H1 (cell line): ENCODE data around the gene NPAS4. TPM values are rescaled to one million over a fixed set of nuclear protein-coding genes. Genes with fewer than 3 reads are reported as not detected.

ENCODE experiments used
- CTCF ChIA-PET: fragments of 300-600 bp; sonication (Branson Sonifier 250); formaldehyde crosslinking; loops from one replicate; lab custom pipeline; 2021; ENCODE audit not compliant: partially characterized antibody; lab: Charles Lee
- POLR2A ChIA-PET: fragments of 300-600 bp; sonication (Branson Sonifier 250); formaldehyde crosslinking; loops from one replicate; lab custom pipeline; 2021; ENCODE audit warnings: inconsistent platforms; ENCODE audit not compliant: partially characterized antibody; lab: Charles Lee
- DNase-seq, 2 experiments: peaks; one replicate each; pipeline versions ENCODE4 v3.0.0 to v3.0.0-alpha.2; 2010 to 2022; ENCODE audit warnings: low spot score in 2 of 2, low read depth in 1 of 2, mixed read lengths in 1 of 2
- FAIRE-seq: peaks from 2 replicates; lab custom pipeline; 2011; peaks lifted over from hg19 to GRCh38; lab: Jason Lieb, UNC
- H2AFZ ChIP-seq: 2 replicates; pipeline ENCODE4 v1.8.1; 2012; ENCODE audit warnings: low read length, inconsistent platforms
- H2AK5ac ChIP-seq: 2 replicates; pipeline ENCODE4 v1.6.1; 2013; ENCODE audit warnings: low read depth, low read length
- H2BK120ac ChIP-seq: replicated peaks from 2 replicates; pipeline ENCODE3; 2013; ENCODE audit warnings: low read depth, low read length, inconsistent platforms
- H2BK12ac ChIP-seq: 2 replicates; pipeline ENCODE4 v1.6.1; 2013; ENCODE audit warnings: low read depth, low read length
- H2BK15ac ChIP-seq: 2 replicates; pipeline ENCODE4 v1.6.1; 2013; ENCODE audit warnings: low read length
- H2BK20ac ChIP-seq: 2 replicates; pipeline ENCODE4 v1.6.1; 2013; ENCODE audit warnings: low read length
- H2BK5ac ChIP-seq: 2 replicates; pipeline ENCODE4 v1.6.1; 2013; ENCODE audit warnings: low read depth, low read length
- H3K14ac ChIP-seq: 2 replicates; pipeline ENCODE4 v1.6.1; 2013; ENCODE audit warnings: inconsistent platforms; ENCODE audit not compliant: insufficient read length
- H3K18ac ChIP-seq: 2 replicates; pipeline ENCODE4 v1.6.1; 2013; ENCODE audit warnings: low read length; ENCODE audit errors: extremely low read depth
- H3K23ac ChIP-seq: 2 replicates; pipeline ENCODE4 v1.6.1; 2013; ENCODE audit warnings: inconsistent platforms; ENCODE audit not compliant: insufficient read length
- H3K23me2 ChIP-seq: 2 replicates; pipeline ENCODE4 v1.6.1; 2013; ENCODE audit warnings: low read depth, low read length
- H3K27ac ChIP-seq: 2 replicates; pipeline ENCODE4 v1.6.1; 2011; ENCODE audit warnings: low read depth, low read length, inconsistent platforms
- H3K27me3 ChIP-seq, 4 experiments: replicated peaks in 1 of 4; 1 replicate in 1 of 4; 2 replicates in 3 of 4; pipeline versions ENCODE4 v1.6.1 to v1.8.1; 2011 to 2013; ENCODE audit warnings: low read length in 3 of 4, mild to moderate bottlenecking in 3 of 4, inconsistent platforms in 2 of 4, mixed read lengths in 2 of 4, moderate library complexity in 1 of 4; ENCODE audit not compliant: control insufficient read depth in 3 of 4, insufficient read depth in 3 of 4; ENCODE audit errors: extremely low read depth in 1 of 4
- H3K36me3 ChIP-seq, 4 experiments: 2 replicates each; pipeline versions ENCODE4 v1.6.1 to v1.8.1; 2011 to 2013; ENCODE audit warnings: mild to moderate bottlenecking in 4 of 4, low read length in 3 of 4, moderate library complexity in 2 of 4, control low read depth in 1 of 4, inconsistent platforms in 1 of 4; ENCODE audit not compliant: insufficient read depth in 4 of 4, control insufficient read depth in 2 of 4
- H3K4ac ChIP-seq: replicated peaks from 2 replicates; pipeline ENCODE3; 2013; ENCODE audit warnings: low read length, low read depth, mixed read lengths, inconsistent platforms; ENCODE audit not compliant: insufficient read length
- H3K4me1 ChIP-seq, 4 experiments: replicated peaks in 1 of 4; 1 replicate in 1 of 4; 2 replicates in 3 of 4; pipeline versions ENCODE4 v1.6.1 to v1.8.1; 2011 to 2013; ENCODE audit warnings: low read length in 3 of 4, inconsistent platforms in 2 of 4, mixed read lengths in 1 of 4; ENCODE audit not compliant: insufficient read depth in 4 of 4, control insufficient read depth in 3 of 4
- H3K4me2 ChIP-seq, 2 experiments: 2 replicates each; pipeline versions ENCODE4 v1.6.1 to v1.8.1; 2011 to 2013; ENCODE audit warnings: low read depth in 2 of 2, low read length in 2 of 2, control low read depth in 1 of 2, inconsistent platforms in 1 of 2, mild to moderate bottlenecking in 1 of 2; ENCODE audit not compliant: insufficient read depth in 1 of 2
- H3K4me3 ChIP-seq, 4 experiments: fragments of 200-600, 300-600 bp in 1 of 4; sonication (generic), shearing (Covaris generic), sonication (Bioruptor Twin) in 1 of 4; 2 replicates each; pipeline versions ENCODE4 v1.5.1 to v1.8.1; 2011 to 2016; ENCODE audit warnings: low read length in 4 of 4, low read depth in 3 of 4, control low read depth in 2 of 4, inconsistent platforms in 2 of 4, mild to moderate bottlenecking in 2 of 4, mixed read lengths in 1 of 4, moderate library complexity in 1 of 4; ENCODE audit not compliant: insufficient read depth in 2 of 4; ENCODE audit errors: extremely low read depth in 1 of 4
- H3K56ac ChIP-seq: replicated peaks from 2 replicates; pipeline ENCODE3; 2013; ENCODE audit warnings: low read depth, mild to moderate bottlenecking, mixed read lengths, low read length, inconsistent platforms; ENCODE audit not compliant: insufficient read length
- H3K79me1 ChIP-seq: 2 replicates; pipeline ENCODE4 v1.6.1; 2013; ENCODE audit warnings: low read depth, low read length, control low read depth
- H3K79me2 ChIP-seq, 2 experiments: 2 replicates each; pipeline versions ENCODE4 v1.6.1 to v1.8.1; 2012 to 2013; ENCODE audit warnings: low read length in 2 of 2, mild to moderate bottlenecking in 2 of 2, inconsistent platforms in 1 of 2; ENCODE audit not compliant: insufficient read depth in 2 of 2, control insufficient read depth in 1 of 2
- H3K9ac ChIP-seq, 4 experiments: replicated peaks in 1 of 4; 1 replicate in 1 of 4; 2 replicates in 3 of 4; pipeline versions ENCODE4 v1.6.1 to v1.8.1; 2011 to 2013; ENCODE audit warnings: low read depth in 3 of 4, low read length in 3 of 4, control low read depth in 2 of 4, mild to moderate bottlenecking in 2 of 4, moderate library complexity in 2 of 4, inconsistent platforms in 1 of 4; ENCODE audit errors: extremely low read depth in 1 of 4
- H3K9me3 ChIP-seq, 2 experiments: 2 replicates each; pipeline versions ENCODE4 v1.6.1 to v1.8.1; 2012 to 2013; ENCODE audit warnings: mild to moderate bottlenecking in 2 of 2, moderate library complexity in 2 of 2, control low read depth in 1 of 2, inconsistent platforms in 1 of 2, low read depth in 1 of 2, low read length in 1 of 2, mixed read lengths in 1 of 2; ENCODE audit not compliant: insufficient read depth in 2 of 2
- H4K20me1 ChIP-seq, 2 experiments: replicated peaks in 1 of 2; 2 replicates each; pipeline versions ENCODE3 to v1.8.1; 2011 to 2013; ENCODE audit warnings: inconsistent platforms in 2 of 2, low read length in 2 of 2, mild to moderate bottlenecking in 1 of 2; ENCODE audit not compliant: insufficient read depth in 2 of 2, control insufficient read depth in 1 of 2
- H4K5ac ChIP-seq: 2 replicates; pipeline ENCODE4 v1.6.1; 2013; ENCODE audit warnings: low read length, low read depth, mixed read lengths, inconsistent platforms; ENCODE audit not compliant: insufficient read length
- H4K8ac ChIP-seq: 2 replicates; pipeline ENCODE4 v1.8.0; 2013; ENCODE audit warnings: mild to moderate bottlenecking, moderate library complexity, low read length, inconsistent platforms; ENCODE audit not compliant: insufficient read depth; ENCODE audit errors: extremely low read depth
- H4K91ac ChIP-seq: replicated peaks from 2 replicates; pipeline ENCODE3; 2013; ENCODE audit warnings: low read length, mixed read lengths, inconsistent platforms; ENCODE audit not compliant: insufficient read length
- CHD1 ChIP-seq: IDR thresholded peaks from 2 replicates; pipeline ENCODE4 v1.6.1; 2012; ENCODE audit warnings: low read depth, low read length, improper control_type of control experiment
- GABPA ChIP-seq: IDR thresholded peaks from 2 replicates; pipeline ENCODE4 v1.6.1; 2011; ENCODE audit warnings: mild to moderate bottlenecking, low read length, moderate library complexity, borderline replicate concordance; ENCODE audit not compliant: insufficient read depth
- GTF2F1 ChIP-seq: IDR thresholded peaks from 2 replicates; pipeline ENCODE4 v1.6.1; 2012; ENCODE audit warnings: low read depth, low read length, improper control_type of control experiment, borderline replicate concordance
- KDM1A ChIP-seq: fragments of 200-600, 300-600 bp; sonication (generic); IDR thresholded peaks from 2 replicates; pipeline ENCODE4 v1.7.1; 2016; ENCODE audit warnings: mild to moderate bottlenecking, low read length, borderline replicate concordance
- KDM5A ChIP-seq: fragments of 200-600 bp; IDR thresholded peaks from 2 replicates; pipeline ENCODE4 v1.7.1; 2012; ENCODE audit warnings: mild to moderate bottlenecking, low read length, inconsistent platforms, mixed read lengths
- POU5F1 ChIP-seq: IDR thresholded peaks from 2 replicates; pipeline ENCODE4 v1.6.1; 2011; ENCODE audit warnings: low read depth, mild to moderate bottlenecking, low read length, moderate library complexity
- SAP30 ChIP-seq: fragments of 300-600 bp; sonication (generic); IDR thresholded peaks from 2 replicates; pipeline ENCODE4 v1.7.1; 2012; ENCODE audit warnings: low read length, moderate library complexity, mild to moderate bottlenecking, inconsistent platforms; ENCODE audit not compliant: insufficient read depth, insufficient replicate concordance
- SP4 ChIP-seq: IDR thresholded peaks from 2 replicates; pipeline ENCODE4 v1.6.1; 2012; ENCODE audit warnings: low read length, inconsistent platforms
- SUZ12 ChIP-seq: fragments of 200-600 bp; sonication (generic); IDR thresholded peaks from 2 replicates; pipeline ENCODE4 v1.6.1; 2012; ENCODE audit warnings: mild to moderate bottlenecking, inconsistent platforms, low read length, moderate library complexity, mixed read lengths
- YY1 ChIP-seq: IDR thresholded peaks from 2 replicates; pipeline ENCODE4 v1.6.1; 2011; ENCODE audit warnings: low read depth, mild to moderate bottlenecking, low read length
- ZNF274 ChIP-seq: IDR thresholded peaks from 2 replicates; pipeline ENCODE4 v1.7.0; 2012; ENCODE audit warnings: low read length, borderline replicate concordance; ENCODE audit errors: extremely low read depth
- WGBS, 2 experiments: shearing (Covaris generic) in 1 of 2; methylation state at CpG; one replicate each; pipeline versions ENCODE4 v1.1.6 to v1.1.7; 2013 to 2015; ENCODE audit warnings: low lambda C conversion rate in 2 of 2, mixed read lengths in 2 of 2, inconsistent platforms in 1 of 2, low coverage in 1 of 2, missing lambda C conversion rate in 1 of 2; ENCODE audit not compliant: insufficient replicate concordance in 2 of 2, insufficient coverage in 1 of 2, insufficient read length in 1 of 2; ENCODE audit errors: extremely low coverage in 1 of 2, missing lambda C conversion rate in 1 of 2; 5-methylcytosine and 5-hydroxymethylcytosine counted together
- polyA plus RNA-seq, 7 experiments: library from polyadenylated mRNA; depleted of rRNA in 3 of 7; stranded (reverse) in 5 of 7; unstranded in 2 of 7; fragments of >200 nt in 5 of 7; fragments of 200-250 nt in 2 of 7; gene quantifications; 1 replicate in 5 of 7; 2 replicates in 1 of 7; 4 replicates in 1 of 7; pipeline versions ENCODE4 v1.2.1 to v1.2.3, GENCODE V29; 2011 to 2013; ENCODE audit warnings: missing spikeins in 2 of 7, mixed read lengths in 2 of 7
- total RNA-seq: library from RNA; stranded (reverse); fragmentation: NEBNext Ultra II Directional; extraction: Animal tissue kit (Norgen Biotek cat#: 25700); gene quantifications from 2 replicates; pipeline ENCODE4 v1.2.1, GENCODE V29; 2021
- TF ChIP-seq, protein P1 (sequence below): IDR thresholded peaks from 2 replicates; pipeline ENCODE4 v1.6.1; 2012; ENCODE audit warnings: inconsistent platforms

Gene NPAS4
- total and polyA plus RNA-seq, 2 of the 8 experiments (the other 6 are each of a cell fraction or from before 2014, with no cell fraction given): 0.73 to 0.99 TPM

DNA sequence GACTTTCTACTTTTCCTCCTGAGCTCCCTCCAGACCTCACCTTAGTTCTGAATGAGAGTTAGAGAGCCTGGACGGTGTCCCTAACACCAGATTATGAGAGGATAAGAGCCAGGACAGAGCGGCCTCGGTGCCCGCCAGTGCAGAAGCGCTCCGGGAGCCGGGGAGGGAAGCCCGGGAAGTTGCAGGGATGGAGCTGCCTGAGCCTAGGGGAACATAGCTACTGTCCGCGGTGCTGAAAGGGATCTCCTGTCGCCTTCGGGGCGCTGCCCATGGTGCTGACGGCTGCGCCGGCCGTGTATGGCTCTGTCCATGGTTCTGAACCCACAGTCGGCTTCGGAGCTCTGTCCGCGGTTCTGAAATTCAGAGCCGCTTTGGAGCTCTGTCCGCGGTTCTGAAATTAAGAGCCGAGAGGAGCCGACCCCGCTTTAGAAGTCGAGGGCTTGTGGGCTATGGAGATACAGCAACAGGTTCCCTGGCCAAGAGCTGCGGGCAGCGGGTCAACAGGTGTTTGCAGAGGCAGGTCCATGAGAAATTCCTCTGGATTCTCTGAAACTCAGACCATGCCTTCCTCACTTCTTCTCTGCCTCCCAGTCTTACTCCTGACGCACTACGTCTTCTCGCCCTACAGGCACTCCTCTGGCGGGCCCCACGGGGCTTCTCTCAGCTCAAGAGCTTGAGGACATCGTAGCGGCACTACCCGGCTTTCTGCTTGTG, 814 bp downstream of the NPAS4 start:
- Histone ChIP-seq H2BK120ac (no peak overlapping the region), H3K4ac (no peak overlapping the region), H4K20me1 (peaks cover 16 to 27% of the 10 kb centered on the region in 2 experiments), H3K23ac (no peak overlapping the region), H3K9me3 (no peaks in the 10 kb centered on the region), H3K23me2 (peaks cover 13% of the 10 kb centered on the region), H2BK15ac (no peak overlapping the region), H3K4me1 (peaks cover 3 to 20% (median 8%) of the 10 kb centered on the region in 4 experiments), H3K56ac (no peak overlapping the region), H2BK5ac (no peak overlapping the region), H3K27me3 (peaks cover 13 to 28% (median 26%) of the 10 kb centered on the region in 4 experiments), H3K14ac (no peak overlapping the region), H2AK5ac (no peak overlapping the region), H3K79me1 (no peaks in the 10 kb centered on the region), H4K5ac (no peak overlapping the region), H4K91ac (no peak overlapping the region), H3K4me3 (peak overlapping the region; percentile 17 to 61 (median 54); a peak in 7 of 8 replicates), H3K18ac (no peak overlapping the region), H2AFZ (no peak overlapping the region), H2BK20ac (no peak overlapping the region), H3K27ac (no peak overlapping the region), H3K36me3 (no peaks in the 10 kb centered on the region; a peak in 1 of 8 replicates), H3K4me2 (peak overlapping the region; percentile 88), H3K79me2 (no peaks in the 10 kb centered on the region), H4K8ac (no peak overlapping the region), H3K9ac (no peak overlapping the region), H2BK12ac (no peak overlapping the region)
- FAIRE-seq: peak; percentile 39
- POLR2A ChIA-PET: interaction anchor here (0.6 to 7.3 kb wide), 13 partner anchors 11 to 258 kb away, joined by 3 to 78 read pairs (median 4); partner anchors contain the start of genes DPP3, MRPL11, PELI3 and RBM4B
- WGBS, 2 experiments: 23% methylated on average over 38 of the region's 38 CpGs; no CpG with 5 or more reads in 1 of the 2 experiments
- CTCF ChIA-PET: interaction anchor here (0.6 to 13.2 kb wide), 22 partner anchors 11 to 1486 kb away, joined by 3 to 259 read pairs (median 4); partner anchors contain the start of genes BRMS1, CTSF, DPP3 and GPHA2
- DNase-seq: peak; percentile 85 to 99
- no peak for TF ChIP-seq CHD1
- peak; percentile 62 for TF ChIP-seq YY1
- TF ChIP-seq SAP30: peak; percentile 100
- TF ChIP-seq GTF2F1: no peak
- TF ChIP-seq POU5F1: 0 out of 2 replicates have a peak, but pooled peaks have one; percentile 16
- TF ChIP-seq SUZ12: 0 out of 2 replicates have a peak, but pooled peaks have one; percentile 32
- TF ChIP-seq KDM5A: no peak
- TF ChIP-seq GABPA: peak; percentile 10; the same call in 1 of the 2 replicates
- no peak for TF ChIP-seq ZNF274
- no peak for TF ChIP-seq KDM1A
- TF ChIP-seq, protein P1, sequence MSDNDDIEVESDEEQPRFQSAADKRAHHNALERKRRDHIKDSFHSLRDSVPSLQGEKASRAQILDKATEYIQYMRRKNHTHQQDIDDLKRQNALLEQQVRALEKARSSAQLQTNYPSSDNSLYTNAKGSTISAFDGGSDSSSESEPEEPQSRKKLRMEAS: peak; percentile 95
- peak; percentile 96 for TF ChIP-seq SP4
